PC-9 (cell line): Measurements from ENCODE around the gene SP100.

Source experiments
- CTCF ChIP-seq: fragments of 200-600 bp; sonication (generic); conservative IDR thresholded peaks from 2 replicates; pipeline ENCODE4 v1.6.1; 2017; ENCODE audit warnings: mixed run types, antibody characterized with exemption, mild to moderate bottlenecking, moderate library complexity
- EZH2 ChIP-seq: fragments of 200-600 bp; sonication (generic); IDR thresholded peaks from 2 replicates; pipeline ENCODE4 v1.8.0; 2017; ENCODE audit warnings: antibody characterized with exemption, low read depth

DNA sequence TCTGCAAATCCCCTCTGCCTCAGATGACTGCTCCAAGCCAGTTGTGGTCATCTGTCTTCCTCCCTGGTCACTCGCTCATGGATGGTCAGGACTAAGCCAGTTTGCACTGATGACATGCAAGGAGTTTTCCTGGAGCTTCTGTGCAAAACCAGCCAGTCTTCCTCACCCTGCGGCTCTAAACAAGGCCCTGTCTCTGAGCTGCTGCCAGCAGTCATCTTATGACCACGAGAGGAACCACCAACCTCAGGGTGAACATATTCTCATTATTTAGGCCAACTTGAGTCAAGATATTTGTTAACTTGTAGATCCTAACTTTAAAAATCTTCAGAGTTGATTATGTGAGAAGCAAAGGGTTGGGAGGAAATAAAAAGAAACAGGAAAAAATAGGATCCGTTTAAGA lies 176.8 kb downstream of the SP100 start:
- TF ChIP-seq CTCF, result no peak
- TF ChIP-seq EZH2, result no peak
